Amniotic epithelial cell (primary cell): Measurements from ENCODE around the gene MACROD2.

ENCODE experiments used
- DNase-seq: peaks from one replicate; pipeline ENCODE4 v3.0.0-alpha.2; 2010; ENCODE audit warnings: low read depth

Gene MACROD2

GRCh38 chr20:15625981-15626380 is 1630.7 kb downstream of the MACROD2 start:
- DNase-seq: no peak

GRCh38 chr20:15627089-15627488 is 1631.8 kb downstream of the MACROD2 start:
- DNase-seq: no peak

- DNase-seq: no peak
Measured at GRCh38 chr20:15627501-15627903, 1632.2 kb downstream of the MACROD2 start.

GRCh38 chr20:15628851-15629353 is 1633.6 kb downstream of the MACROD2 start:
- no peak for DNase-seq

- no peak for DNase-seq
Measured at GRCh38 chr20:15630360-15630759, 1635.0 kb downstream of the MACROD2 start.

GRCh38 chr20:15632680-15633079 is 1637.4 kb downstream of the MACROD2 start:
- no peak for DNase-seq

GRCh38 chr20:15634102-15634501 is 1638.8 kb downstream of the MACROD2 start:
- DNase-seq: no peak

- DNase-seq: no peak
Measured at GRCh38 chr20:15637546-15637945, 1642.2 kb downstream of the MACROD2 start.

GRCh38 chr20:15637950-15638754 is 1642.8 kb downstream of the MACROD2 start:
- DNase-seq: no peak

GRCh38 chr20:15638816-15639215 is 1643.5 kb downstream of the MACROD2 start:
- no peak for DNase-seq

GRCh38 chr20:15639839-15640238 is 1644.5 kb downstream of the MACROD2 start:
- no peak for DNase-seq

GRCh38 chr20:15642109-15642508 is 1646.8 kb downstream of the MACROD2 start:
- DNase-seq: no peak

- no peak for DNase-seq
Measured at GRCh38 chr20:15642676-15643075, 1647.4 kb downstream of the MACROD2 start.

GRCh38 chr20:15643713-15644112 is 1648.4 kb downstream of the MACROD2 start:
- no peak for DNase-seq

- no peak for DNase-seq
Measured at GRCh38 chr20:15645816-15646215, 1650.5 kb downstream of the MACROD2 start.

- peak; percentile 29 for DNase-seq
Measured at GRCh38 chr20:15653396-15654207, 1658.3 kb downstream of the MACROD2 start.

- DNase-seq: peak; percentile 55
Measured at GRCh38 chr20:15654208-15654649, 1658.9 kb downstream of the MACROD2 start.

GRCh38 chr20:15655295-15655874 is 1660.1 kb downstream of the MACROD2 start:
- no peak for DNase-seq

GRCh38 chr20:15656124-15656523 is 1660.8 kb downstream of the MACROD2 start:
- DNase-seq: no peak

GRCh38 chr20:15658295-15658694 is 1663.0 kb downstream of the MACROD2 start:
- DNase-seq: no peak

- DNase-seq: peak; percentile 3
Measured at GRCh38 chr20:15673206-15673605, 1677.9 kb downstream of the MACROD2 start.

GRCh38 chr20:15674253-15675060 is 1679.1 kb downstream of the MACROD2 start:
- no peak for DNase-seq
